Activated naive CD8-positive, alpha-beta T cell treated with anti-CD3 and anti-CD28 coated beads, Interleukin-2, amount 10 ng/mL, durations not matched to agents 7 days and 5 days (primary cell): Measurements from ENCODE around the gene KSR2. TPM values are rescaled to one million over a fixed set of nuclear protein-coding genes. Genes with fewer than 3 reads are reported as not detected.
A peak's percentile ranks its signal among the peaks of the same experiment; 100 is the strongest.

Experiments used
- ATAC-seq: fragments of 150-1000 bp; cut with Tn5 transposase; one replicate; pipeline ENCODE4 v1.10.0; 2021; ENCODE audit warnings: low read depth, moderate library complexity
- POLR2A ChIA-PET: fragments of 350-600 bp; sonication (Branson Sonifier 250); formaldehyde crosslinking; loops from one replicate; lab custom pipeline; 2021; ENCODE audit warnings: antibody characterized with exemption; lab: Charles Lee
- DNase-seq: peaks from one replicate; pipeline ENCODE4 v3.0.0; 2021
- H3K27ac Mint-ChIP-seq: one replicate; pipeline ENCODE4 v1.8.0; 2022; ENCODE audit warnings: mild to moderate bottlenecking, mixed read lengths
- H3K27me3 Mint-ChIP-seq: one replicate; pipeline ENCODE4 v1.8.0; 2022; ENCODE audit warnings: mild to moderate bottlenecking, moderate library complexity, mixed read lengths
- H3K36me3 Mint-ChIP-seq: one replicate; pipeline ENCODE4 v1.8.0; 2021; ENCODE audit warnings: mild to moderate bottlenecking, mixed read lengths
- H3K4me1 Mint-ChIP-seq: one replicate; pipeline ENCODE4 v1.8.0; 2021; ENCODE audit warnings: mixed read lengths
- H3K4me3 Mint-ChIP-seq: one replicate; pipeline ENCODE4 v1.8.0; 2022; ENCODE audit warnings: mild to moderate bottlenecking, moderate library complexity, mixed read lengths
- H3K9me3 Mint-ChIP-seq: one replicate; pipeline ENCODE4 v1.8.0; 2021; ENCODE audit warnings: mixed read lengths
- total RNA-seq, 2 experiments: library from RNA; stranded (reverse); gene quantifications; one replicate each; pipeline ENCODE4 v1.2.3, GENCODE V29; 2021

Gene KSR2
- total RNA-seq, 2 experiments from 2014 or later: not detected

DNA sequence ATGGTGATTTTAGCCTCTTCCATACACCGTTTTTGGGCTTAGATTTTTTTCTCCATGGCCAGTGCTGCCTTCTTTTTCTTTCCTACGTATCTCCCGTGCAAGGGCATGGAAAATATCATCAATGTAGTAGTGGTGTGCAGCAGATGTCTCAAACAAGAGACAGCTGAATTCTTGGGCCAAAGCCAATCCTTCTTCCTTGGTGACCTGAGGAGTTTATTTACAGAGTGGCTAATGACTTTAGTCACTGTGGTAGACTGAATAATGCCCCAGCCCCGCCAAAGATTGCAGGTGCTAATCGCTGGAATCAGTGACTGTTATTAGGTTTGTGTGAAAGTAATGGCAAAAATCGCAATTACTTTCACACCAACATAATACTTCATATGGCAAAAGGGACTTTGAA, 371.8 kb downstream of the KSR2 start:
- Mint-ChIP-seq H3K4me1 (no peaks in the 10 kb centered on the region), H3K9me3 (no peaks in the 10 kb centered on the region), H3K27ac (no peak overlapping the region), H3K36me3 (no peaks in the 10 kb centered on the region), H3K27me3 (no peaks in the 10 kb centered on the region), H3K4me3 (no peak overlapping the region)
- ATAC-seq: no peak
- no peak for DNase-seq
- POLR2A ChIA-PET: no interaction called here

DNA sequence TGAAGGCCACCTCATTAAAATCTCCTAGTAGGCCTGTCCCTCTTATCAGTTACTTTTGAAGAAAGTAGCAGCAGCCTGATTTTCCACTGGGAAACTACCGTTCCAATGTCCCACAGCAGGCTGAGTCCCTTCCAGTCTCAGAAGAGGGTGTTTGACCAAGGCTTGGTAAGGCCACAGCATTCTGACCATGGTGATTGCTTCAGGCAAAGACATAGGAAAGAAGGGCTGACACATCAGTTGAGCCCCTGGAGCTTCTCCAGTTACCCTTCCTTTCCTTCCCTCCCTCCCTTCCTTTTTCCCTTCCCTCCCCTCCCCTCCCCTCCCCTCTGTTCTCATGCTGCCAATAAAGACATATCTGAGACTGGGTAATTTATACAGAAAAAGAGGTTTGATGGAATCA, 373.0 kb downstream of the KSR2 start:
- POLR2A ChIA-PET: no interaction called here
- Mint-ChIP-seq H3K27ac (no peak overlapping the region), H3K36me3 (no peaks in the 10 kb centered on the region), H3K4me3 (no peak overlapping the region), H3K27me3 (no peaks in the 10 kb centered on the region), H3K4me1 (no peaks in the 10 kb centered on the region), H3K9me3 (no peaks in the 10 kb centered on the region)
- ATAC-seq (no peak), DNase-seq (no peak)

DNA sequence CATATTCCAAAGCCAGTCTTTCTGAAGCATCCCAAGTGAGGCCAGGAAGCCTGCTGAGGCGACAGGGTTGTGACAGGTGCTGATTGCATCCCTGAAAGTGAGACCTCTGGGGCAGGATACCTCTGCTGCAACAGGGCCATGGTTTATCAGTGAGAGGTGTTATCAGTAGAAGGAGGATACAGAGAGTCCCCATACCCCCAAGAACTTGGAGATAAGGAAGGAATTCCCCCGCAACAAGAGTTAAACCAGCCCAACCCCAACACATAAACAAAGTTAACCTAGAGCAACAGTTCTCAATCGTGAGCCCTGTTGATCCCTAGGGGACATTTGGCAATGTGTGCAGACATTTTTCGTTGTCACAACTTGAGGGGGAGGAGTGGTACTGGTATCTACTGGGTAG, 374.3 kb downstream of the KSR2 start:
- DNase-seq (no peak), ATAC-seq (no peak)
- no peaks in the 10 kb centered on the region for H3K4me1 Mint-ChIP-seq
- H3K9me3 Mint-ChIP-seq: no peaks in the 10 kb centered on the region
- no peaks in the 10 kb centered on the region for H3K27me3 Mint-ChIP-seq
- no peak overlapping the region for H3K4me3 Mint-ChIP-seq
- POLR2A ChIA-PET: no interaction called here
- no peak overlapping the region for H3K27ac Mint-ChIP-seq
- H3K36me3 Mint-ChIP-seq: no peaks in the 10 kb centered on the region

GRCh38 chr12:117593815-117594400, 374.9 kb downstream of the KSR2 start:
- Mint-ChIP-seq H3K27ac (no peak overlapping the region), H3K4me1 (no peaks in the 10 kb centered on the region), H3K4me3 (no peak overlapping the region), H3K9me3 (no peaks in the 10 kb centered on the region), H3K36me3 (no peaks in the 10 kb centered on the region), H3K27me3 (no peaks in the 10 kb centered on the region)
- DNase-seq (no peak), ATAC-seq (no peak)
- POLR2A ChIA-PET: no interaction called here

GRCh38 chr12:117592588-117593305, 376.0 kb downstream of the KSR2 start:
- Mint-ChIP-seq H3K4me3 (no peak overlapping the region), H3K27ac (no peak overlapping the region), H3K36me3 (no peaks in the 10 kb centered on the region), H3K4me1 (no peaks in the 10 kb centered on the region), H3K27me3 (no peaks in the 10 kb centered on the region), H3K9me3 (no peaks in the 10 kb centered on the region)
- DNase-seq (no peak), ATAC-seq (no peak)
- POLR2A ChIA-PET: no interaction called here

DNA sequence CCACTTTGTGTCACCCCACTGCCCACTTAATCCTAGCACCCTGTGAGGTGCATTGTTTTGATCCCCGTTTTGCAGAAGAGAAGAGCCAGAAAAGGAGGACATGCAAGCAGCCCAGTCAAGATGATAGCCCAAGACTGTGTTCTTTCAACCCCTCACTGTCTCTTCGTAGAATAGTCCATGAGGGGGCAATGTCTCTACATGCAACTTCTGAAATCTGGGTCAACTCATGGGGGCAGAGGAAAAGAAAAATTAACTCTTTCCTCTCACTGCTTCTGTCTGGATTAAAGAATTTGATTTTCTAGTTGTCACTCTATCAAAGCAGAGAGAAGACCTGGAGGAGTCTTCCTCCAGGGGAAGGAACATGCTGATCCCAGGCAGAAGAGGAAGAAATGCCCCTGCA, 377.8 kb downstream of the KSR2 start:
- POLR2A ChIA-PET: no interaction called here
- Mint-ChIP-seq H3K4me3 (no peak overlapping the region), H3K9me3 (no peaks in the 10 kb centered on the region), H3K36me3 (no peaks in the 10 kb centered on the region), H3K27me3 (peaks cover 2% of the 10 kb centered on the region), H3K27ac (no peak overlapping the region), H3K4me1 (no peaks in the 10 kb centered on the region)
- DNase-seq (no peak), ATAC-seq (no peak)

DNA sequence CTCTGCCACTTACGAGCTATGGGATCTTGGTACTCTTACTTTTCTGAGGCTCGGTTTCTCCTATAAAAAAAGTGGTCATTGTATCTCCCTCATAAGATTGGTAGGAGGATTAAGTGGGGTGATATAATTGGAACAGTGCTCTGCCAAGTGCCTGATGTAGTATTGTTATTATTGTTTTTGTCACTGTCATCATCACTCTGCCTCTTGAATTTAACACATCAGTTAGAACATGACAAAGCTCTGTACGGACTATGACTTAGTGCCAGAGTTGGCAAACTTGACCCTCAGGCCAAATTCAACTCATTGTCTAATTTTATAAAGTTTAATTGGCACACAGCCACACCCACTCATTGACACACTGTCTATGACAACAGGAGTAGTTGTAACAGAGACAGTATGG, 378.4 kb downstream of the KSR2 start:
- no peaks in the 10 kb centered on the region for H3K4me1 Mint-ChIP-seq
- H3K9me3 Mint-ChIP-seq: no peaks in the 10 kb centered on the region
- no peak overlapping the region for H3K4me3 Mint-ChIP-seq
- H3K27ac Mint-ChIP-seq: no peak overlapping the region
- H3K27me3 Mint-ChIP-seq: peaks cover 2% of the 10 kb centered on the region
- no peak for DNase-seq
- POLR2A ChIA-PET: no interaction called here
- H3K36me3 Mint-ChIP-seq: no peaks in the 10 kb centered on the region
- ATAC-seq: no peak

GRCh38 chr12:117589021-117589420, 379.8 kb downstream of the KSR2 start:
- Mint-ChIP-seq H3K36me3 (no peaks in the 10 kb centered on the region), H3K4me3 (no peak overlapping the region), H3K27ac (no peak overlapping the region), H3K27me3 (peaks cover 2% of the 10 kb centered on the region), H3K4me1 (no peaks in the 10 kb centered on the region), H3K9me3 (no peaks in the 10 kb centered on the region)
- POLR2A ChIA-PET: no interaction called here
- ATAC-seq: no peak
- no peak for DNase-seq

- H3K27me3 Mint-ChIP-seq: peaks cover 2% of the 10 kb centered on the region
- H3K36me3 Mint-ChIP-seq: no peaks in the 10 kb centered on the region
- ATAC-seq (no peak), DNase-seq (peak; percentile 43)
- POLR2A ChIA-PET: no interaction called here
- no peaks in the 10 kb centered on the region for H3K9me3 Mint-ChIP-seq
- H3K4me3 Mint-ChIP-seq: no peak overlapping the region
- no peak overlapping the region for H3K27ac Mint-ChIP-seq
- no peaks in the 10 kb centered on the region for H3K4me1 Mint-ChIP-seq
Observed at GRCh38 chr12:117587631-117588287, 381.0 kb downstream of the KSR2 start.

- no peaks in the 10 kb centered on the region for H3K4me1 Mint-ChIP-seq
- no peak overlapping the region for H3K4me3 Mint-ChIP-seq
- POLR2A ChIA-PET: no interaction called here
- no peak for ATAC-seq
- H3K27me3 Mint-ChIP-seq: peaks cover 2% of the 10 kb centered on the region
- no peak for DNase-seq
- no peaks in the 10 kb centered on the region for H3K36me3 Mint-ChIP-seq
- no peaks in the 10 kb centered on the region for H3K9me3 Mint-ChIP-seq
- H3K27ac Mint-ChIP-seq: no peak overlapping the region
Observed at GRCh38 chr12:117583677-117584225, 385.0 kb downstream of the KSR2 start.

GRCh38 chr12:117583092-117583491, 385.7 kb downstream of the KSR2 start:
- H3K36me3 Mint-ChIP-seq: no peaks in the 10 kb centered on the region
- no peak overlapping the region for H3K4me3 Mint-ChIP-seq
- no peak overlapping the region for H3K27ac Mint-ChIP-seq
- POLR2A ChIA-PET: no interaction called here
- peaks cover 2% of the 10 kb centered on the region for H3K27me3 Mint-ChIP-seq
- no peak for DNase-seq
- no peaks in the 10 kb centered on the region for H3K9me3 Mint-ChIP-seq
- ATAC-seq: no peak
- no peaks in the 10 kb centered on the region for H3K4me1 Mint-ChIP-seq

DNA sequence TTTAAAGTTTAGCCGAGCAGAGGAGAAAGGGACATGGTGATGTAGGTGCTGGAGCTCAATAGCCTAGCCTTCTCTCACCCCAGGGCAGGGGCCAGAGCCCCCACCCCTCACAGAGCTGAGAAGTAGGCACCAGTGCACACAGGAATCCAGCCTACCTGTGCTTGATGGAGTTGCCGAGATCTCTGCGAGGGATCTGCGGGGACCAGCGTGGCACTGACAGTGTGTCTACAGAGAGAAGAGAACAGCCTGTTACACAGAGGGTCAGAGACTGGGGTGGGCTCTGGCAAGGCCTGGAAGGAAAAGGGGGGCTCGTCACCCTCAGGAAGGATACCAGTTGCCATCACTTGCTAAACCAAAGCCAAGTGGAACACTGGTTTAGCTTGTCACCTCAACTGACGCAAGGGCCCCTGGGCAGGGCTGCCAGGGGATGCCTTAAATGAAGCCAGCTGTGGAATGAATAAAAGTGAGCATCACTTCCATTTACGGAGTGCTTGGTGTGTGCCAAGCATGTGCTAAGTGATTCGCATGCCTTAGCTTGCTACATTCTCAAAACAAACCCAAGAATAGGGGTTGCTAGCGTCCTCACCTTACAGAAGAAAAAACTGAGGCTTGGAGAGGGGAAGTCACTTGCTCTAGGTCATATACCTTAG, 386.5 kb downstream of the KSR2 start:
- Mint-ChIP-seq H3K36me3 (no peaks in the 10 kb centered on the region), H3K4me3 (no peak overlapping the region), H3K4me1 (no peaks in the 10 kb centered on the region), H3K27me3 (peaks cover 2% of the 10 kb centered on the region), H3K9me3 (no peaks in the 10 kb centered on the region), H3K27ac (no peak overlapping the region)
- ATAC-seq (no peak), DNase-seq (no peak)
- POLR2A ChIA-PET: no interaction called here

GRCh38 chr12:117580718-117581062, 388.1 kb downstream of the KSR2 start:
- ATAC-seq: no peak

More at GRCh38 chr12:117580718-117581062, 388.1 kb downstream of the KSR2 start:
- Mint-ChIP-seq H3K4me3 (no peak overlapping the region), H3K27me3 (no peaks in the 10 kb centered on the region), H3K27ac (no peak overlapping the region), H3K4me1 (no peaks in the 10 kb centered on the region), H3K9me3 (no peaks in the 10 kb centered on the region), H3K36me3 (no peaks in the 10 kb centered on the region)
- POLR2A ChIA-PET: no interaction called here
- no peak for DNase-seq
